GM19193 (cell line): ENCODE measurements around the gene SPIN1.

Experiments
- POLR2A ChIP-seq: IDR thresholded peaks from 4 replicates; pipeline ENCODE4 v1.6.1; 2011; ENCODE audit not compliant: insufficient read depth, insufficient read length; ENCODE audit errors: extremely low read depth

Gene SPIN1

GRCh38 chr9:88443480-88444113 lies 55.4 kb downstream of the SPIN1 start:
- TF ChIP-seq POLR2A, result no peak

GRCh38 chr9:88446728-88447127 lies 58.5 kb downstream of the SPIN1 start:
- no peak for TF ChIP-seq POLR2A

- TF ChIP-seq POLR2A, result no peak
These were observed 59.2 kb downstream of the SPIN1 start for GRCh38 chr9:88447431-88447830.

- TF ChIP-seq POLR2A, result no peak
These were observed 62.9 kb downstream of the SPIN1 start for GRCh38 chr9:88451160-88451559.

- TF ChIP-seq POLR2A, result no peak
These were observed 70.6 kb downstream of the SPIN1 start for GRCh38 chr9:88458716-88459465.

- TF ChIP-seq POLR2A, result no peak
These were observed 72.5 kb downstream of the SPIN1 start for GRCh38 chr9:88460587-88461332.

GRCh38 chr9:88462191-88462590 lies 73.9 kb downstream of the SPIN1 start:
- no peak for TF ChIP-seq POLR2A

GRCh38 chr9:88464851-88465250 lies 76.6 kb downstream of the SPIN1 start:
- no peak for TF ChIP-seq POLR2A

- TF ChIP-seq POLR2A, result no peak
These were observed 80.0 kb downstream of the SPIN1 start for GRCh38 chr9:88468226-88468625.

GRCh38 chr9:88476491-88477271 lies 88.4 kb downstream of the SPIN1 start:
- TF ChIP-seq POLR2A, result no peak

GRCh38 chr9:88477300-88477751 lies 89.1 kb downstream of the SPIN1 start:
- no peak for TF ChIP-seq POLR2A

- TF ChIP-seq POLR2A, result no peak
These were observed 90.0 kb downstream of the SPIN1 start for GRCh38 chr9:88478246-88478645.

- TF ChIP-seq POLR2A, result no peak
These were observed 93.7 kb downstream of the SPIN1 start for GRCh38 chr9:88481933-88482332.

- TF ChIP-seq POLR2A, result no peak
These were observed 99.9 kb downstream of the SPIN1 start for GRCh38 chr9:88488166-88488565.

GRCh38 chr9:88494983-88495721 lies 106.9 kb downstream of the SPIN1 start:
- no peak for TF ChIP-seq POLR2A

GRCh38 chr9:88497224-88497623 lies 109.0 kb downstream of the SPIN1 start:
- no peak for TF ChIP-seq POLR2A
